GM12878 (cell line): ENCODE data around the gene ARHGEF17. TPM values are rescaled to one million over a fixed set of nuclear protein-coding genes. Genes with fewer than 3 reads are reported as not detected.

Experiments used
- ATAC-seq: fragments of 200-7000 bp; cut with Tn5 transposase; 3 replicates; pipeline ENCODE4 v1.9.1; 2020; ENCODE audit warnings: mild to moderate bottlenecking, moderate library complexity
- BruUV-seq: library from RNA; stranded (reverse); fragments of 400-500 nt; replicated peaks from 2 replicates; lab custom pipeline; 2021; lab: Mats Ljungman, UMichigan
- CTCF ChIA-PET: fragments of 300-600 bp; sonication (Branson Sonifier 250); formaldehyde crosslinking; extraction: SDS; loops from one replicate; lab custom pipeline; 2021; ENCODE audit warnings: inconsistent platforms; lab: Yijun Ruan, JAX
- POLR2A ChIA-PET: fragments of 350-600 bp; formaldehyde crosslinking; extraction: SDS; loops from one replicate; lab custom pipeline; 2021; ENCODE audit warnings: inconsistent platforms; lab: Charles Lee
- RAD21 ChIA-PET: fragments of 300-600 bp; sonication (Branson Sonifier 250); formaldehyde crosslinking; loops from one replicate; lab custom pipeline; 2023; ENCODE audit warnings: antibody characterized with exemption; ENCODE audit not compliant: unreplicated experiment; lab: Charles Lee
- SMC1A ChIA-PET: fragments of 300-600 bp; sonication (Branson Sonifier 250); formaldehyde crosslinking; loops from one replicate; lab custom pipeline; 2023; ENCODE audit not compliant: unreplicated experiment, uncharacterized antibody; lab: Charles Lee
- DNase-seq: peaks from one replicate; pipeline ENCODE4 v3.0.0-alpha.2; 2011; ENCODE audit warnings: low read depth, low spot score
- FAIRE-seq: peaks from 3 replicates; lab custom pipeline; 2011; peaks lifted over from hg19 to GRCh38; lab: Jason Lieb, UNC
- H2AFZ ChIP-seq: 2 replicates; pipeline ENCODE4 v1.6.0; 2011; ENCODE audit warnings: low read depth, low read length, control low read depth; ENCODE audit not compliant: control insufficient read depth
- H3K27ac ChIP-seq: 2 replicates; pipeline ENCODE4 v1.5.1; 2011; ENCODE audit warnings: control low read depth; ENCODE audit not compliant: control insufficient read depth, insufficient read depth
- H3K27me3 ChIP-seq, 2 experiments: replicated peaks in 1 of 2; 2 replicates each; pipeline versions ENCODE4 v1.6.0 to v1.6.1; 2011; ENCODE audit warnings: low read length in 1 of 2; ENCODE audit not compliant: control insufficient read depth in 2 of 2, insufficient read depth in 2 of 2
- H3K36me3 ChIP-seq, 2 experiments: 2 replicates each; pipeline ENCODE4 v1.5.1; 2011; ENCODE audit warnings: low read length in 1 of 2; ENCODE audit not compliant: control insufficient read depth in 2 of 2, insufficient read depth in 2 of 2
- H3K4me1 ChIP-seq: 2 replicates; pipeline ENCODE4 v1.6.1; 2011; ENCODE audit warnings: mild to moderate bottlenecking, low read length, moderate library complexity, mixed read lengths; ENCODE audit not compliant: control insufficient read depth, insufficient read depth
- H3K4me2 ChIP-seq: 2 replicates; pipeline ENCODE4 v1.6.0; 2011; ENCODE audit warnings: control low read depth; ENCODE audit not compliant: control insufficient read depth, insufficient read depth
- H3K4me3 ChIP-seq: fragments of 200-600 bp; sonication (generic); 2 replicates; pipeline ENCODE4 v1.5.1; 2016
- H3K79me2 ChIP-seq: 2 replicates; pipeline ENCODE4 v1.6.0; 2011; ENCODE audit warnings: low read length; ENCODE audit not compliant: control insufficient read depth, insufficient read depth
- H3K9ac ChIP-seq: 2 replicates; pipeline ENCODE4 v1.8.0; 2011; ENCODE audit warnings: low read length, control low read depth, mixed read lengths; ENCODE audit not compliant: control insufficient read depth, insufficient read depth
- H3K9me3 ChIP-seq: replicated peaks from 3 replicates; pipeline ENCODE4 v1.5.1; 2011; ENCODE audit warnings: mild to moderate bottlenecking, low read length; ENCODE audit not compliant: control insufficient read depth, insufficient read depth
- H4K20me1 ChIP-seq: 2 replicates; pipeline ENCODE4 v1.6.0; 2011; ENCODE audit not compliant: control insufficient read depth, insufficient read depth
- BMI1 ChIP-seq: fragments of 450-650 bp; IDR thresholded peaks from 2 replicates; pipeline ENCODE4 v1.6.1; 2016; ENCODE audit warnings: mild to moderate bottlenecking, moderate library complexity, borderline replicate concordance
- FOS ChIP-seq: IDR thresholded peaks from 3 replicates; pipeline ENCODE4 v1.6.1; 2011; ENCODE audit warnings: borderline replicate concordance; ENCODE audit not compliant: insufficient read length; ENCODE audit errors: extremely low read depth
- FOXK2 ChIP-seq: fragments of 450-650 bp; IDR thresholded peaks from 2 replicates; pipeline ENCODE4 v1.6.1; 2017; ENCODE audit warnings: mild to moderate bottlenecking, moderate library complexity
- MXI1 ChIP-seq: fragments of 150-350 bp; IDR thresholded peaks from 2 replicates; pipeline ENCODE4 v1.6.1; 2011; ENCODE audit warnings: low read depth, mild to moderate bottlenecking, inconsistent platforms, low read length, improper control_type of control experiment
- NR2C2 ChIP-seq: IDR thresholded peaks from 2 replicates; pipeline ENCODE4 v1.6.1; 2011; ENCODE audit warnings: borderline replicate concordance, low read depth; ENCODE audit not compliant: control insufficient read depth, insufficient read length
- SIN3A ChIP-seq: IDR thresholded peaks from 2 replicates; pipeline ENCODE4 v1.6.1; 2012; ENCODE audit warnings: low read depth, low read length, improper control_type of control experiment
- SMAD5 ChIP-seq: IDR thresholded peaks from 2 replicates; pipeline ENCODE4 v1.6.1; 2016; ENCODE audit warnings: antibody characterized with exemption, low read depth
- SRF ChIP-seq, 2 experiments: IDR thresholded peaks; 2 replicates each; pipeline ENCODE4 v1.6.1; 2011; ENCODE audit warnings: low read depth in 2 of 2, low read length in 2 of 2, mild to moderate bottlenecking in 1 of 2, moderate library complexity in 1 of 2
- STAT1 ChIP-seq: fragments of 450-650 bp; conservative IDR thresholded peaks from 2 replicates; pipeline ENCODE4 v1.6.1; 2014; ENCODE audit warnings: antibody characterized with exemption, mild to moderate bottlenecking
- ZNF217 ChIP-seq: fragments of 450-650 bp; IDR thresholded peaks from 2 replicates; pipeline ENCODE4 v1.6.1; 2017; ENCODE audit warnings: antibody characterized with exemption, mild to moderate bottlenecking
- ZNF622 ChIP-seq: fragments of 450-650 bp; IDR thresholded peaks from 2 replicates; pipeline ENCODE4 v1.6.1; 2017; ENCODE audit warnings: mild to moderate bottlenecking, inconsistent platforms
- ZSCAN29 ChIP-seq: fragments of 450-650 bp; IDR thresholded peaks from 2 replicates; pipeline ENCODE4 v1.6.1; 2017; ENCODE audit warnings: mild to moderate bottlenecking, moderate library complexity
- ZZZ3 ChIP-seq: IDR thresholded peaks from 2 replicates; pipeline ENCODE4 v1.6.1; 2011; ENCODE audit warnings: low read depth; ENCODE audit not compliant: control insufficient read depth, insufficient read length
- WGBS: methylation state at CpG from one replicate; pipeline ENCODE4 v1.1.6; 2016; ENCODE audit warnings: low lambda C conversion rate; ENCODE audit not compliant: insufficient replicate concordance, insufficient coverage; ENCODE audit errors: missing lambda C conversion rate; 5-methylcytosine and 5-hydroxymethylcytosine counted together
- in situ Hi-C: fragments of 300-500 bp; cut with MboI; formaldehyde crosslinking; loops from 9 replicates; pipeline ENCODE4 v1.14.3; 2018; ENCODE audit warnings: mixed read lengths
- intact Hi-C: fragments of 100-400 bp; cut with micrococcal nuclease; formaldehyde crosslinking; loops from one replicate; pipeline ENCODE4 v1.14.2; 2022; ENCODE audit not compliant: unreplicated experiment
- polyA plus RNA-seq, 11 experiments: library from polyadenylated mRNA; depleted of rRNA in 4 of 11; unstranded in 6 of 11; stranded (reverse) in 5 of 11; fragments of >200 nt; fragmentation: Nextera tagmentation in 4 of 11; fragmentation: Illumina TruSeq in 1 of 11; extraction: Ambion mirVana in 4 of 11; extraction: Trizol in 1 of 11; gene quantifications; 1 replicate in 1 of 11; 2 replicates in 10 of 11; pipeline versions ENCODE4 v1.2.1 to v1.2.3, GENCODE V29; 2011 to 2016; ENCODE audit warnings: inconsistent platforms in 2 of 11, missing spikeins in 2 of 11, low read depth in 1 of 11
- total RNA-seq, 4 experiments: library from RNA; depleted of rRNA in 3 of 4; stranded (reverse); fragments of >200 nt in 3 of 4; fragmentation: Illumina TruSeq in 1 of 4; extraction: Trizol in 1 of 4; gene quantifications; 2 replicates each; pipeline versions ENCODE4 v1.2.1 to v1.2.3, GENCODE V29; 2013 to 2021
- TF ChIP-seq, protein P1 (sequence below): IDR thresholded peaks from 2 replicates; pipeline ENCODE4 v1.6.1; 2012; ENCODE audit warnings: low read depth, low read length, improper control_type of control experiment
- TF ChIP-seq, protein P2 (sequence below): IDR thresholded peaks from 2 replicates; pipeline ENCODE4 v1.6.1; 2012; ENCODE audit warnings: improper control_type of control experiment, low read depth, low read length; ENCODE audit not compliant: insufficient replicate concordance
- TF ChIP-seq, protein P3 (sequence below): IDR thresholded peaks from 2 replicates; pipeline ENCODE4 v1.6.1; 2011; ENCODE audit warnings: borderline replicate concordance, low read depth, mild to moderate bottlenecking, moderate library complexity, mixed read lengths, low read length; ENCODE audit not compliant: insufficient read depth; ENCODE audit errors: extremely low read length
- TF ChIP-seq, protein P4 (sequence below): fragments of 450-650 bp; IDR thresholded peaks from 2 replicates; pipeline ENCODE4 v1.6.1; 2016; ENCODE audit warnings: mild to moderate bottlenecking

ARHGEF17 gene
- total and polyA plus RNA-seq, 10 of the 15 experiments (the other 5 are each of a cell fraction or from before 2014, with no cell fraction given): 0.15 to 11.0 (median 1.7) TPM

DNA sequence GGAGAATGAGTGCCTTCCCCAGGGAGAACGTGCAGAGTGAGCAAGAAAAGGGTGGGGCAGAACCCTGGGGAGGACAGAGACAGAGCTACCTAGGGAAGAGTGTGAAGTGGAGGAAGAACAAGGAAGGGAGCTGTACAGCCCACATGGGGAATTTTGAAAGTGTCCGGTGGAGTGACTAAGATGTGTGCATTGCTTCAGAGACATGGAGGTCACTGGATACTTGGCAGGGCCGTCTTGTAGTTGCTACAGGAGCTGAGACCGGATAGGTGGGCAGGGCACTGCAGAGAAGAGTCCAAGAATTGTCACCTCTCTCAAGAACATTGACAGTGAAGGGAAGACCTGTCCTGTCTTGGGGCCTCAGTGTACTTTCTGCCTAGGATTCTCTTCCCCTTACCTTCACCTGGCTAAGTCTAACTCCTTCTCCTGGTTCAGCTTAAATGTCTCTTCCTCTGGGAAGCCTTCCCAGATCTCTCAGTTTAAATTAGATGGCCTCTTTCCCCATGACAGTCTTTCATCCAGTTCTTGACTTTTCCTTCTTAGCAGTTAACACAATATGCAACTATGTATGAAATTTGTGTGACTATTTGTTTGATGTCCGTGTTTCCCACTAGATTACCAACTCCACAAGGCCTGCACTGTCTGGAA, 45.1 kb upstream of the ARHGEF17 start:
- H3K79me2 ChIP-seq: no peaks in the 10 kb centered on the region
- BruUV-seq: no TSS peak
- no peak overlapping the region for H2AFZ ChIP-seq
- no peaks in the 10 kb centered on the region for H3K4me1 ChIP-seq
- in situ Hi-C loops: no loop called here
- H3K27me3 ChIP-seq: peaks cover 0 to 2% of the 10 kb centered on the region in 2 experiments; a peak in 2 of 4 replicates
- DNase-seq (no peak), ATAC-seq (no peak; the same call in 2 of the 3 replicates), FAIRE-seq (no peak)
- ChIA-PET RAD21 (interaction anchor here (0.8 kb wide), 1 partner anchor 26 kb away, joined by 3 read pairs; no protein-coding TSS in a partner anchor), POLR2A (interaction anchor here (0.7 kb wide), 1 partner anchor 71 kb away, joined by 3 read pairs; no protein-coding TSS in a partner anchor), CTCF (interaction anchor here (0.8 to 2.4 kb wide), 5 partner anchors 9 to 78 kb away, joined by 3 to 7 read pairs (median 4); partner anchors contain the start of gene P2RY6), SMC1A (interaction anchor here (1.0 kb wide), 1 partner anchor 82 kb away, joined by 3 read pairs; no protein-coding TSS in a partner anchor)
- 28% methylated on average over 5 of the region's 5 CpGs for WGBS
- no peak overlapping the region for H3K27ac ChIP-seq
- H4K20me1 ChIP-seq: no peaks in the 10 kb centered on the region
- intact Hi-C loops: no loop called here
- H3K36me3 ChIP-seq: no peaks in the 10 kb centered on the region
- H3K4me3 ChIP-seq: no peak overlapping the region
- H3K9ac ChIP-seq: no peak overlapping the region
- H3K9me3 ChIP-seq: no peaks in the 10 kb centered on the region
- no peak overlapping the region for H3K4me2 ChIP-seq
- TF ChIP-seq NR2C2 (no peak), ZSCAN29 (no peak), FOXK2 (no peak), MXI1 (no peak), ZNF217 (no peak), ZNF622 (no peak), FOS (no peak), SIN3A (no peak), SMAD5 (no peak), STAT1 (no peak), ZZZ3 (no peak), SRF (IDR thresholded peaks at IDR 0.05; ENCODE audit: low read depth in 2 of 2, low read length in 2 of 2) (no peak), BMI1 (no peak)
- TF ChIP-seq, protein P1, sequence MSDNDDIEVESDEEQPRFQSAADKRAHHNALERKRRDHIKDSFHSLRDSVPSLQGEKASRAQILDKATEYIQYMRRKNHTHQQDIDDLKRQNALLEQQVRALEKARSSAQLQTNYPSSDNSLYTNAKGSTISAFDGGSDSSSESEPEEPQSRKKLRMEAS: no peak
- TF ChIP-seq, protein P2, sequence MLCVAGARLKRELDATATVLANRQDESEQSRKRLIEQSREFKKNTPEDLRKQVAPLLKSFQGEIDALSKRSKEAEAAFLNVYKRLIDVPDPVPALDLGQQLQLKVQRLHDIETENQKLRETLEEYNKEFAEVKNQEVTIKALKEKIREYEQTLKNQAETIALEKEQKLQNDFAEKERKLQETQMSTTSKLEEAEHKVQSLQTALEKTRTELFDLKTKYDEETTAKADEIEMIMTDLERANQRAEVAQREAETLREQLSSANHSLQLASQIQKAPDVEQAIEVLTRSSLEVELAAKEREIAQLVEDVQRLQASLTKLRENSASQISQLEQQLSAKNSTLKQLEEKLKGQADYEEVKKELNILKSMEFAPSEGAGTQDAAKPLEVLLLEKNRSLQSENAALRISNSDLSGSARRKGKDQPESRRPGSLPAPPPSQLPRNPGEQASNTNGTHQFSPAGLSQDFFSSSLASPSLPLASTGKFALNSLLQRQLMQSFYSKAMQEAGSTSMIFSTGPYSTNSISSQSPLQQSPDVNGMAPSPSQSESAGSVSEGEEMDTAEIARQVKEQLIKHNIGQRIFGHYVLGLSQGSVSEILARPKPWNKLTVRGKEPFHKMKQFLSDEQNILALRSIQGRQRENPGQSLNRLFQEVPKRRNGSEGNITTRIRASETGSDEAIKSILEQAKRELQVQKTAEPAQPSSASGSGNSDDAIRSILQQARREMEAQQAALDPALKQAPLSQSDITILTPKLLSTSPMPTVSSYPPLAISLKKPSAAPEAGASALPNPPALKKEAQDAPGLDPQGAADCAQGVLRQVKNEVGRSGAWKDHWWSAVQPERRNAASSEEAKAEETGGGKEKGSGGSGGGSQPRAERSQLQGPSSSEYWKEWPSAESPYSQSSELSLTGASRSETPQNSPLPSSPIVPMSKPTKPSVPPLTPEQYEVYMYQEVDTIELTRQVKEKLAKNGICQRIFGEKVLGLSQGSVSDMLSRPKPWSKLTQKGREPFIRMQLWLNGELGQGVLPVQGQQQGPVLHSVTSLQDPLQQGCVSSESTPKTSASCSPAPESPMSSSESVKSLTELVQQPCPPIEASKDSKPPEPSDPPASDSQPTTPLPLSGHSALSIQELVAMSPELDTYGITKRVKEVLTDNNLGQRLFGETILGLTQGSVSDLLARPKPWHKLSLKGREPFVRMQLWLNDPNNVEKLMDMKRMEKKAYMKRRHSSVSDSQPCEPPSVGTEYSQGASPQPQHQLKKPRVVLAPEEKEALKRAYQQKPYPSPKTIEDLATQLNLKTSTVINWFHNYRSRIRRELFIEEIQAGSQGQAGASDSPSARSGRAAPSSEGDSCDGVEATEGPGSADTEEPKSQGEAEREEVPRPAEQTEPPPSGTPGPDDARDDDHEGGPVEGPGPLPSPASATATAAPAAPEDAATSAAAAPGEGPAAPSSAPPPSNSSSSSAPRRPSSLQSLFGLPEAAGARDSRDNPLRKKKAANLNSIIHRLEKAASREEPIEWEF: no peak
- TF ChIP-seq, protein P3, sequence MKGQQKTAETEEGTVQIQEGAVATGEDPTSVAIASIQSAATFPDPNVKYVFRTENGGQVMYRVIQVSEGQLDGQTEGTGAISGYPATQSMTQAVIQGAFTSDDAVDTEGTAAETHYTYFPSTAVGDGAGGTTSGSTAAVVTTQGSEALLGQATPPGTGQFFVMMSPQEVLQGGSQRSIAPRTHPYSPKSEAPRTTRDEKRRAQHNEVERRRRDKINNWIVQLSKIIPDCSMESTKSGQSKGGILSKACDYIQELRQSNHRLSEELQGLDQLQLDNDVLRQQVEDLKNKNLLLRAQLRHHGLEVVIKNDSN: no peak
- TF ChIP-seq, protein P4, sequence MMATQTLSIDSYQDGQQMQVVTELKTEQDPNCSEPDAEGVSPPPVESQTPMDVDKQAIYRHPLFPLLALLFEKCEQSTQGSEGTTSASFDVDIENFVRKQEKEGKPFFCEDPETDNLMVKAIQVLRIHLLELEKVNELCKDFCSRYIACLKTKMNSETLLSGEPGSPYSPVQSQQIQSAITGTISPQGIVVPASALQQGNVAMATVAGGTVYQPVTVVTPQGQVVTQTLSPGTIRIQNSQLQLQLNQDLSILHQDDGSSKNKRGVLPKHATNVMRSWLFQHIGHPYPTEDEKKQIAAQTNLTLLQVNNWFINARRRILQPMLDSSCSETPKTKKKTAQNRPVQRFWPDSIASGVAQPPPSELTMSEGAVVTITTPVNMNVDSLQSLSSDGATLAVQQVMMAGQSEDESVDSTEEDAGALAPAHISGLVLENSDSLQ: no peak
